ENCODE results near the gene FHAD1.

Gene FHAD1

DNA sequence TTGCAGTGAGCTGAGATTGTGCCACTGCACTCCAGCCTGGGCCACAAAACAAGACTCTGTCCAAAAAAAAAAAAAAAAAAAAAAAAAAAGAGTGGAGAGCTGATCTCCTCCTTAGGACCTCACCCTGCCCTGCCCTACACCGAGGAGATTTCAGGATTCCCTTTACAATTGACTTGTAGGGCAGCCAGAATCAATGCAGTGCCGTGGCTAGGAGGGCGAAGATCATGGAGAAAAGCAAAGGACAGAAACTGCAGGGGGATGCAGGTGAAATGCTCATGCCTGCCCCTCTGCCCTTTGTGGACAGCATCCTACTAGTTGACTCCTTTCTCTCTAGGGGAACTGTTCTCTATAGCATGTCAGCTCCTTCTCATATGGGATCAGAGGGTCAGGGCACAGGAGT lies 9.6 kb downstream of the FHAD1 start:
- DNase-seq (ENCODE audit: low read depth): no peak

DNA sequence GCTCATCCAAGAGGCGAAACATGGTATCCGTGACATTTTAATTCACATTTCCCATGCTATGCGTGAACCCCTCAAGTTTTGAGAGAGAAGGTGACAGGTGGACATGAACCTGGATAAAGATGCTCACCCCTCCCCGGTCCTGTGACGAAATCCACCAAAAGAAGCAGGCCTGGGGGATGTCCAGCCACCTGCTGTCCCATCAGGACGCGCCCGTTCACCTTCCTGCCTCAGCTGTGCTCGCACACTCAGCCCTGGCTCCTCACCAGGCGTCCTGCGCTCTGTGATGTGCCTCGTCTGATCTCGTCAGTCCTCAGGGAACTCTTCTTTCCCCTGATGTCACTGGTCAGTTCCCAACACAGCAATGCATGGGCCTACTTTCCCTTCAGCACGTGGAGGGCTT lies 10.3 kb downstream of the FHAD1 start:
- DNase-seq (ENCODE audit: low read depth): no peak
- TF ChIP-seq, protein P1, sequence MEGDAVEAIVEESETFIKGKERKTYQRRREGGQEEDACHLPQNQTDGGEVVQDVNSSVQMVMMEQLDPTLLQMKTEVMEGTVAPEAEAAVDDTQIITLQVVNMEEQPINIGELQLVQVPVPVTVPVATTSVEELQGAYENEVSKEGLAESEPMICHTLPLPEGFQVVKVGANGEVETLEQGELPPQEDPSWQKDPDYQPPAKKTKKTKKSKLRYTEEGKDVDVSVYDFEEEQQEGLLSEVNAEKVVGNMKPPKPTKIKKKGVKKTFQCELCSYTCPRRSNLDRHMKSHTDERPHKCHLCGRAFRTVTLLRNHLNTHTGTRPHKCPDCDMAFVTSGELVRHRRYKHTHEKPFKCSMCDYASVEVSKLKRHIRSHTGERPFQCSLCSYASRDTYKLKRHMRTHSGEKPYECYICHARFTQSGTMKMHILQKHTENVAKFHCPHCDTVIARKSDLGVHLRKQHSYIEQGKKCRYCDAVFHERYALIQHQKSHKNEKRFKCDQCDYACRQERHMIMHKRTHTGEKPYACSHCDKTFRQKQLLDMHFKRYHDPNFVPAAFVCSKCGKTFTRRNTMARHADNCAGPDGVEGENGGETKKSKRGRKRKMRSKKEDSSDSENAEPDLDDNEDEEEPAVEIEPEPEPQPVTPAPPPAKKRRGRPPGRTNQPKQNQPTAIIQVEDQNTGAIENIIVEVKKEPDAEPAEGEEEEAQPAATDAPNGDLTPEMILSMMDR (IDR thresholded peaks at IDR 0.05; ENCODE audit: control insufficient read depth, extremely low read depth, insufficient read depth): no peak
- H3K4me3 ChIP-seq (ENCODE audit: low read depth, low read length): no peak overlapping the region

More for the DNA sequence above, 9.6 kb downstream of the FHAD1 start:
- H3K4me3 ChIP-seq (ENCODE audit: low read depth, low read length): no peak overlapping the region
- TF ChIP-seq, protein P1 (IDR thresholded peaks at IDR 0.05; ENCODE audit: control insufficient read depth, extremely low read depth, insufficient read depth): no peak

- TF ChIP-seq, protein P1 (IDR thresholded peaks at IDR 0.05; ENCODE audit: control insufficient read depth, extremely low read depth, insufficient read depth): no peak
- DNase-seq (ENCODE audit: low read depth): no peak
- no peak overlapping the region for H3K4me3 ChIP-seq (ENCODE audit: low read depth, low read length)
Observed at GRCh38 chr1:15258833-15259621, 12.0 kb downstream of the FHAD1 start.

DNA sequence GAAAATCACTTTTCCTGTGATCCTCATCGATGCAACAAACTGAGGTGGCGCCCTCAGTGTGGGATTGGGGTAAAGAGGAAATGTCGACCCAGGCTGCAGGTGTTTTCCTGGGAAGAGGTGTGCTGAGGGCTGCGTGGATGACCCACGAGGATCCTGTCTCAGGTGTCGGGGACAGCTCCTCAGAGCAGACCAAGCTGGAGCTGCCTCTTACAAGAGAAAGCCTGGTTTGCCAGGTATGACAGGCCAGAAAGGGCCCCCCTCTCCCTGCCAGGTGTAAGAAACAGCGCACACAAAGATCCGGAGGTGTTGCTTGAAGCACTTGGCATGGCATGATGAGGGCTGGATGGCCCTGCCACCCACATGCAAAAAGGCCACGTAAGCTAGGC lies 12.6 kb downstream of the FHAD1 start:
- no peak overlapping the region for H3K4me3 ChIP-seq (ENCODE audit: low read depth, low read length)
- TF ChIP-seq, protein P1 (IDR thresholded peaks at IDR 0.05; ENCODE audit: control insufficient read depth, extremely low read depth, insufficient read depth): no peak
- no peak for DNase-seq (ENCODE audit: low read depth)

- no peak overlapping the region for H3K4me3 ChIP-seq (ENCODE audit: low read depth, low read length)
- TF ChIP-seq, protein P1 (IDR thresholded peaks at IDR 0.05; ENCODE audit: control insufficient read depth, extremely low read depth, insufficient read depth): no peak
- no peak for DNase-seq (ENCODE audit: low read depth)
Observed at GRCh38 chr1:15260418-15261154, 13.6 kb downstream of the FHAD1 start.

- H3K4me3 ChIP-seq (ENCODE audit: low read depth, low read length): no peak overlapping the region
- no peak for DNase-seq (ENCODE audit: low read depth)
- TF ChIP-seq, protein P1 (IDR thresholded peaks at IDR 0.05; ENCODE audit: control insufficient read depth, extremely low read depth, insufficient read depth): no peak
Observed at GRCh38 chr1:15261155-15262002, 14.4 kb downstream of the FHAD1 start.
